Measurements from ENCODE around the gene ALDH1L1. TPM values are rescaled to one million over a fixed set of nuclear protein-coding genes. Genes with fewer than 3 reads are reported as not detected.

Gene ALDH1L1
- total and polyA plus RNA-seq, 2 of the 13 experiments (the other 11 are each of a cell fraction or from before 2014, with no cell fraction given), result 11.2 to 28.7 TPM

DNA sequence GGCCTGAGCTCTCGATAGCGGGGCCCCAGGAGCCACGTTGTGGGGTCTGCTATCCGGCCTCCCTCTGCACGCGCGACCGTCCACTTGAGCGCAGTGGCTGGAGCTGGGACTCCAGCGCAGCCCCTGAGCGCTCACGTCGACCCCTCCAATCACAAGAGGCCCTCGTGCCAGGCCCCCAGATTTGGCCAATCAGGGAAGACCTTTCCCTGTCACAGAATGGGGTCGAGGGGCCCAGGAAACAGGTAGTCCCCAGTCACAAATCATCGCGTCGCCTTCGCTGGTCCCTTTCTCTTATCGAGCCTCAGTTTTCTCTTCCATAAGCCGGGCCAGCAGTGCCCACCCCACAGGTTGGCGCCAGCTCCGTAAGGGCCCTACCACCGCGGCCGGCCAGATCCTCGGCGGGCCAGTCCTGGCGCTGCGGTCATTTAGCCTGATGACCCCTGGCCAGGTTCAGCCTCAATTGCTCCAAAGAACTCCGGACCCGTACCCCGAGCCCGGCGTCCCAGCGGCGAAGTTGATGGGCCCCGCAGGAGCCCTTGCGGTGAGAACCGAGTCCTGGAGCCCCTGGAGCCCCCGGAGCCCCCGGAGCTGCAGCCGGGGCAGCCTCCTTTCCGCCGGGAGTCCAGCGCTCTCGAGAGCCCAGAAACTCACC lies 435 bp downstream of the ALDH1L1 start (continued):
- TF ChIP-seq, protein P1, sequence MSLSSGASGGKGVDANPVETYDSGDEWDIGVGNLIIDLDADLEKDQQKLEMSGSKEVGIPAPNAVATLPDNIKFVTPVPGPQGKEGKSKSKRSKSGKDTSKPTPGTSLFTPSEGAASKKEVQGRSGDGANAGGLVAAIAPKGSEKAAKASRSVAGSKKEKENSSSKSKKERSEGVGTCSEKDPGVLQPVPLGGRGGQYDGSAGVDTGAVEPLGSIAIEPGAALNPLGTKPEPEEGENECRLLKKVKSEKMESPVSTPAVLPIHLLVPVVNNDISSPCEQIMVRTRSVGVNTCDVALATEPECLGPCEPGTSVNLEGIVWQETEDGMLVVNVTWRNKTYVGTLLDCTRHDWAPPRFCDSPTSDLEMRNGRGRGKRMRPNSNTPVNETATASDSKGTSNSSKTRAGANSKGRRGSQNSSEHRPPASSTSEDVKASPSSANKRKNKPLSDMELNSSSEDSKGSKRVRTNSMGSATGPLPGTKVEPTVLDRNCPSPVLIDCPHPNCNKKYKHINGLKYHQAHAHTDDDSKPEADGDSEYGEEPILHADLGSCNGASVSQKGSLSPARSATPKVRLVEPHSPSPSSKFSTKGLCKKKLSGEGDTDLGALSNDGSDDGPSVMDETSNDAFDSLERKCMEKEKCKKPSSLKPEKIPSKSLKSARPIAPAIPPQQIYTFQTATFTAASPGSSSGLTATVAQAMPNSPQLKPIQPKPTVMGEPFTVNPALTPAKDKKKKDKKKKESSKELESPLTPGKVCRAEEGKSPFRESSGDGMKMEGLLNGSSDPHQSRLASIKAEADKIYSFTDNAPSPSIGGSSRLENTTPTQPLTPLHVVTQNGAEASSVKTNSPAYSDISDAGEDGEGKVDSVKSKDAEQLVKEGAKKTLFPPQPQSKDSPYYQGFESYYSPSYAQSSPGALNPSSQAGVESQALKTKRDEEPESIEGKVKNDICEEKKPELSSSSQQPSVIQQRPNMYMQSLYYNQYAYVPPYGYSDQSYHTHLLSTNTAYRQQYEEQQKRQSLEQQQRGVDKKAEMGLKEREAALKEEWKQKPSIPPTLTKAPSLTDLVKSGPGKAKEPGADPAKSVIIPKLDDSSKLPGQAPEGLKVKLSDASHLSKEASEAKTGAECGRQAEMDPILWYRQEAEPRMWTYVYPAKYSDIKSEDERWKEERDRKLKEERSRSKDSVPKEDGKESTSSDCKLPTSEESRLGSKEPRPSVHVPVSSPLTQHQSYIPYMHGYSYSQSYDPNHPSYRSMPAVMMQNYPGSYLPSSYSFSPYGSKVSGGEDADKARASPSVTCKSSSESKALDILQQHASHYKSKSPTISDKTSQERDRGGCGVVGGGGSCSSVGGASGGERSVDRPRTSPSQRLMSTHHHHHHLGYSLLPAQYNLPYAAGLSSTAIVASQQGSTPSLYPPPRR (CRISPR knock-in tag; IDR thresholded peaks at IDR 0.05; ENCODE audit: borderline replicate concordance), result 0 out of 2 replicates have a peak, but pooled peaks have one; percentile 42
- TF ChIP-seq KLF15 (CRISPR knock-in tag; IDR thresholded peaks at IDR 0.05; ENCODE audit: borderline replicate concordance), result no peak; the same call in 1 of the 2 replicates
- peak; percentile 67; the same call in 1 of the 2 replicates for TF ChIP-seq ISL2 (CRISPR knock-in tag; IDR thresholded peaks at IDR 0.05)
- TF ChIP-seq, protein P2, sequence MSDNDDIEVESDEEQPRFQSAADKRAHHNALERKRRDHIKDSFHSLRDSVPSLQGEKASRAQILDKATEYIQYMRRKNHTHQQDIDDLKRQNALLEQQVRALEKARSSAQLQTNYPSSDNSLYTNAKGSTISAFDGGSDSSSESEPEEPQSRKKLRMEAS (IDR thresholded peaks at IDR 0.05), result peak; percentile 75
- TF ChIP-seq ZFP36 (IDR thresholded peaks at IDR 0.05; ENCODE audit: borderline replicate concordance, low read depth, low read length, partially characterized antibody), result no peak
- TF ChIP-seq ZC3H13 (CRISPR knock-in tag; IDR thresholded peaks at IDR 0.05), result no peak
- TF ChIP-seq JUNB (CRISPR knock-in tag; IDR thresholded peaks at IDR 0.05; ENCODE audit: borderline replicate concordance), result no peak
- TF ChIP-seq BRD4 (CRISPR knock-in tag; IDR thresholded peaks at IDR 0.05), result no peak
- TF ChIP-seq, protein P3, sequence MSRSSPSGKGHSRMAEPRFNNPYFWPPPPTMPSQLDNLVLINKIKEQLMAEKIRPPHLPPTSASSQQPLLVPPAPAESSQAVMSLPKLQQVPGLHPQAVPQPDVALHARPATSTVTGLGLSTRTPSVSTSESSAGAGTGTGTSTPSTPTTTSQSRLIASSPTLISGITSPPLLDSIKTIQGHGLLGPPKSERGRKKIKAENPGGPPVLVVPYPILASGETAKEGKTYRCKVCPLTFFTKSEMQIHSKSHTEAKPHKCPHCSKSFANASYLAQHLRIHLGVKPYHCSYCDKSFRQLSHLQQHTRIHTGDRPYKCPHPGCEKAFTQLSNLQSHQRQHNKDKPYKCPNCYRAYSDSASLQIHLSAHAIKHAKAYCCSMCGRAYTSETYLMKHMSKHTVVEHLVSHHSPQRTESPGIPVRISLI (CRISPR knock-in tag; IDR thresholded peaks at IDR 0.05; ENCODE audit: borderline replicate concordance), result no peak
- TF ChIP-seq, protein P4, sequence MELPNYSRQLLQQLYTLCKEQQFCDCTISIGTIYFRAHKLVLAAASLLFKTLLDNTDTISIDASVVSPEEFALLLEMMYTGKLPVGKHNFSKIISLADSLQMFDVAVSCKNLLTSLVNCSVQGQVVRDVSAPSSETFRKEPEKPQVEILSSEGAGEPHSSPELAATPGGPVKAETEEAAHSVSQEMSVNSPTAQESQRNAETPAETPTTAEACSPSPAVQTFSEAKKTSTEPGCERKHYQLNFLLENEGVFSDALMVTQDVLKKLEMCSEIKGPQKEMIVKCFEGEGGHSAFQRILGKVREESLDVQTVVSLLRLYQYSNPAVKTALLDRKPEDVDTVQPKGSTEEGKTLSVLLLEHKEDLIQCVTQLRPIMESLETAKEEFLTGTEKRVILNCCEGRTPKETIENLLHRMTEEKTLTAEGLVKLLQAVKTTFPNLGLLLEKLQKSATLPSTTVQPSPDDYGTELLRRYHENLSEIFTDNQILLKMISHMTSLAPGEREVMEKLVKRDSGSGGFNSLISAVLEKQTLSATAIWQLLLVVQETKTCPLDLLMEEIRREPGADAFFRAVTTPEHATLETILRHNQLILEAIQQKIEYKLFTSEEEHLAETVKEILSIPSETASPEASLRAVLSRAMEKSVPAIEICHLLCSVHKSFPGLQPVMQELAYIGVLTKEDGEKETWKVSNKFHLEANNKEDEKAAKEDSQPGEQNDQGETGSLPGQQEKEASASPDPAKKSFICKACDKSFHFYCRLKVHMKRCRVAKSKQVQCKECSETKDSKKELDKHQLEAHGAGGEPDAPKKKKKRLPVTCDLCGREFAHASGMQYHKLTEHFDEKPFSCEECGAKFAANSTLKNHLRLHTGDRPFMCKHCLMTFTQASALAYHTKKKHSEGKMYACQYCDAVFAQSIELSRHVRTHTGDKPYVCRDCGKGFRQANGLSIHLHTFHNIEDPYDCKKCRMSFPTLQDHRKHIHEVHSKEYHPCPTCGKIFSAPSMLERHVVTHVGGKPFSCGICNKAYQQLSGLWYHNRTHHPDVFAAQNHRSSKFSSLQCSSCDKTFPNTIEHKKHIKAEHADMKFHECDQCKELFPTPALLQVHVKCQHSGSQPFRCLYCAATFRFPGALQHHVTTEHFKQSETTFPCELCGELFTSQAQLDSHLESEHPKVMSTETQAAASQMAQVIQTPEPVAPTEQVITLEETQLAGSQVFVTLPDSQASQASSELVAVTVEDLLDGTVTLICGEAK (IDR thresholded peaks at IDR 0.05), result no peak
- TF ChIP-seq, protein P4 (CRISPR knock-in tag; IDR thresholded peaks at IDR 0.05), result no peak; the same call in 1 of the 2 replicates
- TF ChIP-seq NCOR1 (IDR thresholded peaks at IDR 0.05; ENCODE audit: borderline replicate concordance, low read length), result no peak
- peak; percentile 79 for TF ChIP-seq ZBTB7B (CRISPR knock-in tag; IDR thresholded peaks at IDR 0.05)
- no peak for TF ChIP-seq ZNF530 (CRISPR knock-in tag; IDR thresholded peaks at IDR 0.05; ENCODE audit: low read depth)

All from HepG2 (cell line).